ENCODE data around the gene SARM1.

The SARM1 gene

GRCh38 chr17:28433721-28434120 is 62.2 kb downstream of the SARM1 start:
- peak; percentile 100 for DNase-seq

DNA sequence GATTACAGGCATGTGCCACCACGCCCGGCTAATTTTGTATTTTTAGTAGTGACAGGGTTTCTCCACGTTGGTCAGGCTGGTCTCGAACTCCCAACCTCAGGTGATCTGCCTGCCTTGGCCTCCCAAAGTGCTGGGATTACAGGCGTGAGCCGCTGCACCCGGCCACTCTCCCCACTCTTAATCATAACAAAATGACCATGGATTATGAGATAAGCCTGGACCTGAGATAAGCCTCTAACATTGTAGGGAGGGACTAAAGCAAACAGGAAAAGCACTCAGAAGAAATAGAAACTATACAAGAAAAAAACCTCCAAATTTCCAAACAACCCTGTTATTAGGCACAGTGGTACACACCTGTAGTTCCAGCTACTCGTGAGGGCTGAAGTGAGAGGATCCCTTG is 62.8 kb downstream of the SARM1 start:
- DNase-seq: peak in 1 of 2 experiments; percentile 27

- no peak for DNase-seq
Measured at GRCh38 chr17:28443901-28444638, 72.6 kb downstream of the SARM1 start.

DNA sequence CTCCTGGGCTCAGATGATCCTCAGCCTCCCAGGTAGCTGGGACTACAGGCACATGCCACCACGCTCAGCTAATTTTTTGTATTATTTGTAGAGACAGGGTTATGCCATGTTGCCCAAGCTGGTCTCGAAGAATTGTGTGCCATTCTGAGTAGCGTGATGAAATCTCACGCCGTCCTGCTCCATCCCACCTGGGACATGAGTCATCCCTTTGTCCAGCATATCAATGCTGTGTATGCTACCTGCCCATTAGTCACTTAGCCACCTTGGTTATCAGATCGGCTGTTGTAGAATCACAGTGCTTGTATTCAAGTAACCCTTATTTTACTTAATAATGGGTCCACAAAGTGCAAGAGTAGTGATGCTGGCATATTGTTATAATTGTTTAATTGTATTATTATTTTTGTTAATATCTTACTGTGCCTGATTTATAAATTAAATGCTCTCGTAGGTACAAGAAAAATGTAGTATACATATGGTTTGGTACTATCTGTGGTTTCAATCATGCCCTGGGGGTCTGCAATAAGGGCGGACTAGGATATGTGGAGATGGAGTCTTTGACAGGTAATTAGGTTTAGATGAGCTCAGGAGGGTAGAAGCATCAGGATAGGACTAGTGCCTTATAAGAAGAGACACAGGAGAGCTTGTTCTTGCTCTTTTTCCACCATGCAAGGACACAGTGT is 75.4 kb downstream of the SARM1 start:
- DNase-seq: no peak

GRCh38 chr17:28447396-28447760 is 75.9 kb downstream of the SARM1 start:
- DNase-seq: no peak

DNA sequence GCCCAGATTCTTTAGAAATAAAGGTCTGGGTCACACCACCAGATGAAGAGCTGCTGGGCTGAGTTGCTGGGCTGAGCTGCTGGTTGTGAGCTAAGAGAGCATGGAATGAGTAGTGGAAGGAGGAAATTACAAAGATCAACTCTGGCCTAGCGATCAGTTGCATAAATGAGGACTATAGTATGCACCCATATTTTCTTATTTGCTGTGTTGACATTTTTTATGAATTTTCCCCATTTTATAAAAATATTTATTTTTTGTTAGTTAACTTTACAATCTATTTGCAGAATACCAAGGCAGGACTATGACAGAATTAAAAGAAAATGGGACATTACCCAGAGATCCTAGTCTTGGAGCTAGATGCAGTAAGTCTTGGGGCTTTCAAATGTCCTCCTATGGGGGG is 78.4 kb downstream of the SARM1 start:
- DNase-seq: no peak

Measured in NCI-H524 (cell line).